Fibroblast of lung (primary cell): Measurements from ENCODE around the gene USH2A.

ENCODE experiments used
- CTCF ChIP-seq, 2 donors: IDR thresholded peaks in 1 of 2; conservative IDR thresholded peaks in 1 of 2; 1 replicate in 1 of 2; 2 replicates in 1 of 2; pipeline ENCODE4 v1.5.1; 2011 to 2012; ENCODE audit warnings: low read length in 2 of 2, control low read depth in 1 of 2, inconsistent platforms in 1 of 2, low read depth in 1 of 2, mild to moderate bottlenecking in 1 of 2
- EZH2 ChIP-seq: IDR thresholded peaks from 2 replicates; pipeline ENCODE4 v1.5.1; 2012; ENCODE audit warnings: low read length, control low read depth, mild to moderate bottlenecking; ENCODE audit errors: missing control alignments

GRCh38 chr1:215767761-215768160 is 655.5 kb downstream of the USH2A start:
- no peak for TF ChIP-seq CTCF (conservative IDR thresholded peaks at IDR 0.05 in 1 of 2, IDR thresholded peaks at IDR 0.05 in 1 of 2; ENCODE audit: low read depth in 1 of 2, low read length in 2 of 2)
- TF ChIP-seq EZH2 = no peak
